Loucy (cell line): ENCODE measurements around the gene RMDN2.

Experiments used
- H2AFZ ChIP-seq: fragments of 200-600 bp; sonication (generic); 2 replicates; pipeline ENCODE4 v1.6.0; 2016; ENCODE audit warnings: antibody characterized with exemption, mild to moderate bottlenecking, low read length, moderate library complexity
- H3F3A ChIP-seq: fragments of 200-600 bp; 2 replicates; pipeline ENCODE4 v1.6.0; 2016; ENCODE audit warnings: antibody characterized with exemption, low read depth, mild to moderate bottlenecking
- H3K27me3 ChIP-seq: fragments of 200-600 bp; sonication (generic); 2 replicates; pipeline ENCODE4 v1.6.1; 2014; ENCODE audit warnings: low read length, mild to moderate bottlenecking; ENCODE audit not compliant: insufficient read depth, poor library complexity, severe bottlenecking
- H3K36me3 ChIP-seq: fragments of 200-600 bp; sonication (generic); 2 replicates; pipeline ENCODE4 v1.6.1; 2016; ENCODE audit warnings: low read length; ENCODE audit not compliant: insufficient read depth
- H3K4me1 ChIP-seq: fragments of 200-600 bp; sonication (generic); 2 replicates; pipeline ENCODE4 v1.5.1; 2014; ENCODE audit warnings: low read length, mild to moderate bottlenecking; ENCODE audit not compliant: insufficient read depth, poor library complexity, severe bottlenecking
- H3K4me2 ChIP-seq: fragments of 200-600 bp; sonication (generic); 2 replicates; pipeline ENCODE4 v1.6.0; 2014; ENCODE audit warnings: antibody characterized with exemption, low read length, low read depth, mild to moderate bottlenecking; ENCODE audit not compliant: poor library complexity, severe bottlenecking
- H3K4me3 ChIP-seq: fragments of 200-600 bp; sonication (generic); 2 replicates; pipeline ENCODE4 v1.5.1; 2014; ENCODE audit warnings: low read length, mild to moderate bottlenecking, mixed read lengths; ENCODE audit not compliant: poor library complexity, severe bottlenecking
- H3K79me2 ChIP-seq: fragments of 200-600 bp; sonication (generic); 2 replicates; pipeline ENCODE4 v1.6.1; 2014; ENCODE audit warnings: low read length; ENCODE audit not compliant: insufficient read depth
- H3K9ac ChIP-seq: fragments of 200-600 bp; sonication (generic); 2 replicates; pipeline ENCODE4 v1.6.0; 2014; ENCODE audit warnings: mild to moderate bottlenecking, low read depth, low read length, moderate library complexity; ENCODE audit not compliant: poor library complexity, severe bottlenecking
- H3K9me2 ChIP-seq: fragments of 200-600 bp; sonication (generic); replicated peaks from 2 replicates; pipeline ENCODE4 v1.6.1; 2016; ENCODE audit warnings: low read depth, low read length, mixed read lengths
- H3K9me3 ChIP-seq: fragments of 200-600 bp; sonication (generic); 2 replicates; pipeline ENCODE4 v1.6.1; 2014; ENCODE audit warnings: mild to moderate bottlenecking, antibody characterized with exemption, low read length, low read depth; ENCODE audit not compliant: insufficient read depth
- H4K20me1 ChIP-seq: fragments of 200-600 bp; sonication (generic); 2 replicates; pipeline ENCODE4 v1.6.0; 2014; ENCODE audit warnings: antibody characterized with exemption, low read length, mild to moderate bottlenecking; ENCODE audit not compliant: insufficient read depth, poor library complexity, severe bottlenecking
- EZH2phosphoT487 ChIP-seq: fragments of 200-600 bp; IDR thresholded peaks from 2 replicates; pipeline ENCODE4 v1.6.1; 2018; ENCODE audit warnings: antibody characterized with exemption, mild to moderate bottlenecking, moderate library complexity, borderline replicate concordance
- TF ChIP-seq, protein P1 (sequence below): fragments of 200-600 bp; sonication (generic); conservative IDR thresholded peaks from 2 replicates; pipeline ENCODE4 v1.5.1; 2014; ENCODE audit warnings: mild to moderate bottlenecking, antibody characterized with exemption, low read length

RMDN2 gene

DNA sequence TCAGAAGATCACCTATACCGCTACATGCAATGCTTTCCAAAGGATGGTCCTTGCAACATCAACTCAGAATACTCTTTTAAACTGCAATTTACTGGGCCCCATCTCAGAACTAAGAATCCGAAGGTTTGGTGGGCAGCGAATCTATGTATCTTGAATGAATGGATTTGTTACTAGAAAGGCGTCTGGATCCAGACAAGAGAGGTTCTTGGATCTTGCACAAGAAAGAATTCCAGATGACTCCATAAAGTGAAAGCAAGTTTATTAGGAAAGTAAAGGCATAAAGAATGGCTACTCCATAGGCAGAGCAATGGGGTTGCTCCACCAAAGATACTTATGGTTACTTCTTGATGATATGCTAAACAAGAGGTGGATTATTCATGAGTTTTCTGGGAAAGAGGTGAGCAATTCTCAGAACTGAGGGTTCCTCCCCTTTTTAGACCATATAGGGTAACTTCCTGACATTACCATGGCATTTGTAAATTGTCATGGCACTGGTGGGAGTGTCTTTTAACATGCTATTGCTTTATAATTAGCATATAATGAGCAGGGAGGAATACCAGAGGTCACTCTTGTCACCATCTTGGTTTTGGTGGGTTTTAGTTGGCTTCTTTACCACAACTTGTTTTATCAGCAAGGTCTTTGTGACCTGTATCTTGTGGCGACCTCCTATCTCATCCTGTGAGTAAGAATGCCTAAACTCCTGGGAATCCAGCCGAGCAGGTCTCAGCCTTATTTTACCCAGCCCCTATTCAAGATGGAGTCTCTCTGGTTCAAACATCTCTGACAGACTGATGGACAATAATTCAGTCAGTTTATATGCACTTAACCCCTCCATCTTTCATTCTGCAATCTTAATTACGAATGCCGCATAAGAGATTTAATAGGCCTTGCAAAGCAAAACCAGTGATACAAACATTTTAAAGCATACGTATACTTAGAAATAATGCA, 7.5 kb upstream of the RMDN2 start:
- H4K20me1 ChIP-seq = no peaks in the 10 kb centered on the region
- H3K36me3 ChIP-seq = no peaks in the 10 kb centered on the region
- no peak overlapping the region for H3K9ac ChIP-seq
- no peaks in the 10 kb centered on the region for H3K9me3 ChIP-seq
- no peak overlapping the region for H2AFZ ChIP-seq
- H3K4me1 ChIP-seq = peaks cover 16% of the 10 kb centered on the region
- H3K79me2 ChIP-seq = no peaks in the 10 kb centered on the region
- H3F3A ChIP-seq = no peaks in the 10 kb centered on the region
- H3K4me3 ChIP-seq = no peak overlapping the region
- TF ChIP-seq, protein P1, sequence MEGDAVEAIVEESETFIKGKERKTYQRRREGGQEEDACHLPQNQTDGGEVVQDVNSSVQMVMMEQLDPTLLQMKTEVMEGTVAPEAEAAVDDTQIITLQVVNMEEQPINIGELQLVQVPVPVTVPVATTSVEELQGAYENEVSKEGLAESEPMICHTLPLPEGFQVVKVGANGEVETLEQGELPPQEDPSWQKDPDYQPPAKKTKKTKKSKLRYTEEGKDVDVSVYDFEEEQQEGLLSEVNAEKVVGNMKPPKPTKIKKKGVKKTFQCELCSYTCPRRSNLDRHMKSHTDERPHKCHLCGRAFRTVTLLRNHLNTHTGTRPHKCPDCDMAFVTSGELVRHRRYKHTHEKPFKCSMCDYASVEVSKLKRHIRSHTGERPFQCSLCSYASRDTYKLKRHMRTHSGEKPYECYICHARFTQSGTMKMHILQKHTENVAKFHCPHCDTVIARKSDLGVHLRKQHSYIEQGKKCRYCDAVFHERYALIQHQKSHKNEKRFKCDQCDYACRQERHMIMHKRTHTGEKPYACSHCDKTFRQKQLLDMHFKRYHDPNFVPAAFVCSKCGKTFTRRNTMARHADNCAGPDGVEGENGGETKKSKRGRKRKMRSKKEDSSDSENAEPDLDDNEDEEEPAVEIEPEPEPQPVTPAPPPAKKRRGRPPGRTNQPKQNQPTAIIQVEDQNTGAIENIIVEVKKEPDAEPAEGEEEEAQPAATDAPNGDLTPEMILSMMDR = no peak
- no peak for TF ChIP-seq EZH2phosphoT487
- no peaks in the 10 kb centered on the region for H3K9me2 ChIP-seq
- no peaks in the 10 kb centered on the region for H3K27me3 ChIP-seq
- H3K4me2 ChIP-seq = no peak overlapping the region

DNA sequence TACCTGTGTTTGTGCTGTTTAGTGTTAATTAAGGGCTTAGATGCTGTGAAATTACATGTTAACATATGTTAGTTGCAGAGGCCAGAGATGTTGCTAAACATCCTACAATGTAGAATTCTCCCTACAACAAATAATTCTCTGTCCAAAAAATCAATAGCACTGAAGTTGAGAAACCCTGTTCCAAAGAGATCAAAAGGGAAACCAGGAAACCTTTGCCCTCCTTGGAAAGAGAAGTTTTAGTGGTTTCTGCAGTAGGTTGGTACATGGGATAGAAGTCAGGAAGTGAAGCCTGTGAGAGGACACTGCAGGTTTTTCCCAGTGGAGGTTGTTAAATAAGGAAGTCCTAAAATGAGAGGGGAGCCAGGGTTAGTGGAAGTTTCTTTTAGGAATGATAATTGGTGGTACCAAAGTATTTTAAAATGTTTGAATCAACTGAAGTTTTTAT, 6.3 kb upstream of the RMDN2 start:
- Histone ChIP-seq H3K4me2 (no peak overlapping the region), H3K79me2 (no peaks in the 10 kb centered on the region), H3K4me1 (peaks cover 16% of the 10 kb centered on the region), H3K9ac (no peak overlapping the region), H2AFZ (no peak overlapping the region), H3K4me3 (no peak overlapping the region), H4K20me1 (no peaks in the 10 kb centered on the region), H3F3A (no peaks in the 10 kb centered on the region), H3K9me3 (no peaks in the 10 kb centered on the region), H3K9me2 (no peaks in the 10 kb centered on the region), H3K27me3 (no peaks in the 10 kb centered on the region), H3K36me3 (no peaks in the 10 kb centered on the region)
- no peak for TF ChIP-seq EZH2phosphoT487
- TF ChIP-seq, protein P1 = no peak

DNA sequence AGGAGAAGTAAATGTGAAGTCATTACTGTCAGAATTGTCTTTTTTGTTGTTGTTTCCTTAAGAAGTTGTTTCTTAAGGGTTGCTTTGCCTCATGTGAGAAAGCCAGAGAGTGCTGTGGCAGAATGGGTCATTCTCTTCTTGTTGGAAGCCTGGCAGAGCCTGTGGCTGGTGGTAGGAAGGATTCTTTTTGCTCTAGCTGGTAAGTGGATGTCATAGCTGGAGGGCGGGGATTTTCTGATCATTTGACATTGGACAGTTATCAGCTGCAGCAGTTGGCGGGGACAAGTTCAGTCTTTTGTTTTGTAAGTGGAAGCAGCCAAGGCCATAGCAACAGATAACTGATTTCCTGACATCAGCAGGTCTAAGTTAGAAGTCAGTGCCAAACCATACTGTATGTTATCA, 5.5 kb upstream of the RMDN2 start:
- H3K36me3 ChIP-seq = no peaks in the 10 kb centered on the region
- no peak overlapping the region for H3K4me3 ChIP-seq
- H3K9ac ChIP-seq = no peak overlapping the region
- H4K20me1 ChIP-seq = no peaks in the 10 kb centered on the region
- no peaks in the 10 kb centered on the region for H3K79me2 ChIP-seq
- TF ChIP-seq, protein P1 = no peak
- TF ChIP-seq EZH2phosphoT487 = no peak
- H3K27me3 ChIP-seq = no peaks in the 10 kb centered on the region
- no peak overlapping the region for H3K4me2 ChIP-seq
- H3K9me3 ChIP-seq = no peaks in the 10 kb centered on the region
- no peaks in the 10 kb centered on the region for H3K9me2 ChIP-seq
- no peaks in the 10 kb centered on the region for H3F3A ChIP-seq
- peaks cover 16% of the 10 kb centered on the region for H3K4me1 ChIP-seq
- no peak overlapping the region for H2AFZ ChIP-seq
